Mesendoderm (in vitro differentiated cells): ENCODE results near the gene NEURL1.

Experiments
- DNase-seq: peaks from one replicate; pipeline ENCODE4 v3.0.0; 2013
- H2AK5ac ChIP-seq: 2 replicates; pipeline ENCODE4 v1.6.1; 2013; ENCODE audit warnings: low read length, inconsistent platforms
- H2BK120ac ChIP-seq: 2 replicates; pipeline ENCODE4 v1.6.1; 2013; ENCODE audit warnings: low read depth, mild to moderate bottlenecking, low read length, moderate library complexity, mixed read lengths
- H2BK15ac ChIP-seq: replicated peaks from 2 replicates; pipeline ENCODE4 v1.6.1; 2013; ENCODE audit warnings: low read depth, mild to moderate bottlenecking, moderate library complexity
- H2BK5ac ChIP-seq: 2 replicates; pipeline ENCODE4 v1.6.1; 2013; ENCODE audit warnings: low read length, inconsistent platforms
- H3K18ac ChIP-seq: 2 replicates; pipeline ENCODE4 v1.6.1; 2013; ENCODE audit warnings: mild to moderate bottlenecking, low read length, mixed read lengths
- H3K23ac ChIP-seq: one replicate; pipeline ENCODE4 v1.6.1; 2013; ENCODE audit warnings: low read length
- H3K27ac ChIP-seq: 2 replicates; pipeline ENCODE4 v1.5.1; 2013; ENCODE audit warnings: low read depth, mild to moderate bottlenecking, inconsistent platforms, low read length, moderate library complexity
- H3K27me3 ChIP-seq: 2 replicates; pipeline ENCODE4 v1.6.1; 2013; ENCODE audit warnings: low read length, control low read depth, mild to moderate bottlenecking, inconsistent platforms; ENCODE audit not compliant: insufficient read depth, poor library complexity
- H3K36me3 ChIP-seq: 2 replicates; pipeline ENCODE4 v1.6.1; 2013; ENCODE audit warnings: low read length, inconsistent platforms; ENCODE audit not compliant: control insufficient read depth, insufficient read depth
- H3K4ac ChIP-seq: one replicate; pipeline ENCODE4 v1.6.1; 2013; ENCODE audit warnings: low read depth, mild to moderate bottlenecking, low read length, moderate library complexity
- H3K4me1 ChIP-seq: 2 replicates; pipeline ENCODE4 v1.6.1; 2013; ENCODE audit warnings: low read depth, low read length, inconsistent platforms; ENCODE audit not compliant: control insufficient read depth
- H3K4me2 ChIP-seq: 2 replicates; pipeline ENCODE4 v1.6.1; 2013; ENCODE audit warnings: low read length
- H3K4me3 ChIP-seq: 2 replicates; pipeline ENCODE4 v1.5.1; 2013; ENCODE audit warnings: mild to moderate bottlenecking, low read length
- H3K56ac ChIP-seq: one replicate; pipeline ENCODE4 v1.6.1; 2013; ENCODE audit warnings: low read length
- H3K79me1 ChIP-seq: 2 replicates; pipeline ENCODE4 v1.6.1; 2013; ENCODE audit warnings: low read length, inconsistent platforms
- H3K79me2 ChIP-seq: 2 replicates; pipeline ENCODE4 v1.6.1; 2013; ENCODE audit warnings: mild to moderate bottlenecking, low read length; ENCODE audit not compliant: control insufficient read depth, insufficient read depth
- H3K9ac ChIP-seq: 2 replicates; pipeline ENCODE4 v1.6.1; 2013; ENCODE audit warnings: low read length, inconsistent platforms
- H4K5ac ChIP-seq: one replicate; pipeline ENCODE4 v1.6.1; 2013; ENCODE audit warnings: low read length
- H4K8ac ChIP-seq: one replicate; pipeline ENCODE4 v1.6.1; 2013; ENCODE audit warnings: low read depth, mild to moderate bottlenecking, control low read depth, low read length, moderate library complexity
- WGBS: extraction: QIAGEN DNeasy Blood & Tissue Kit; methylation state at CpG from one replicate; pipeline ENCODE4 v1.1.7; 2013; ENCODE audit warnings: low lambda C conversion rate, missing lambda C conversion rate; ENCODE audit not compliant: insufficient coverage; ENCODE audit errors: extremely low coverage; 5-methylcytosine and 5-hydroxymethylcytosine counted together

Gene NEURL1

DNA sequence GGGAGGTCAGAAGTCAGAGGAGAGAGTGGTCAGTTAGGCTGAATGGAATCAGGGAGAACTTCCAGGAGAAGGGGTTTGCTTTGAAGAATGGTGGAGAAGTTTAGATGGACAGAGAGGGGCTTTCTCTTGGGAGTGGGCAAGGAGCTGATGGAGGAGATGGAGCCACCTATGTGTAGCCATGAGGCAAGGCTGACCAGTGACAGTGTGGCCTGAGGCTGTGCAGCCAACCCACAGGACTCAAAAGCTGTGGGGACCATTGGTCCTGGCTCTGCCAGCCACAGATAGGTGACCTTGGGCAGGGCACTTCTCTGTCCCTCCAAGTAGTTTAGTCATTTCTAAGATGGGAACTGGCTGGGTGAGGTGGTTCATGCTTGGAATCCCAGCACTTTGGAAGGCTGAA is 18.7 kb downstream of the NEURL1 start:
- no peaks in the 10 kb centered on the region for H3K79me2 ChIP-seq
- no peak overlapping the region for H3K18ac ChIP-seq
- no peaks in the 10 kb centered on the region for H3K79me1 ChIP-seq
- no peak overlapping the region for H2BK5ac ChIP-seq
- no peak overlapping the region for H2BK120ac ChIP-seq
- H4K8ac ChIP-seq, result no peak overlapping the region
- no peak overlapping the region for H3K4me3 ChIP-seq
- no peak overlapping the region for H4K5ac ChIP-seq
- no peak overlapping the region for H3K27ac ChIP-seq
- no peak overlapping the region for H3K4me2 ChIP-seq
- H2BK15ac ChIP-seq, result no peak overlapping the region
- no peaks in the 10 kb centered on the region for H3K27me3 ChIP-seq
- no peak overlapping the region for H2AK5ac ChIP-seq
- H3K36me3 ChIP-seq, result no peaks in the 10 kb centered on the region
- H3K23ac ChIP-seq, result no peak overlapping the region
- H3K9ac ChIP-seq, result no peak overlapping the region
- no peak overlapping the region for H3K56ac ChIP-seq
- no peaks in the 10 kb centered on the region for H3K4me1 ChIP-seq
- H3K4ac ChIP-seq, result no peak overlapping the region
- no peak for DNase-seq

DNA sequence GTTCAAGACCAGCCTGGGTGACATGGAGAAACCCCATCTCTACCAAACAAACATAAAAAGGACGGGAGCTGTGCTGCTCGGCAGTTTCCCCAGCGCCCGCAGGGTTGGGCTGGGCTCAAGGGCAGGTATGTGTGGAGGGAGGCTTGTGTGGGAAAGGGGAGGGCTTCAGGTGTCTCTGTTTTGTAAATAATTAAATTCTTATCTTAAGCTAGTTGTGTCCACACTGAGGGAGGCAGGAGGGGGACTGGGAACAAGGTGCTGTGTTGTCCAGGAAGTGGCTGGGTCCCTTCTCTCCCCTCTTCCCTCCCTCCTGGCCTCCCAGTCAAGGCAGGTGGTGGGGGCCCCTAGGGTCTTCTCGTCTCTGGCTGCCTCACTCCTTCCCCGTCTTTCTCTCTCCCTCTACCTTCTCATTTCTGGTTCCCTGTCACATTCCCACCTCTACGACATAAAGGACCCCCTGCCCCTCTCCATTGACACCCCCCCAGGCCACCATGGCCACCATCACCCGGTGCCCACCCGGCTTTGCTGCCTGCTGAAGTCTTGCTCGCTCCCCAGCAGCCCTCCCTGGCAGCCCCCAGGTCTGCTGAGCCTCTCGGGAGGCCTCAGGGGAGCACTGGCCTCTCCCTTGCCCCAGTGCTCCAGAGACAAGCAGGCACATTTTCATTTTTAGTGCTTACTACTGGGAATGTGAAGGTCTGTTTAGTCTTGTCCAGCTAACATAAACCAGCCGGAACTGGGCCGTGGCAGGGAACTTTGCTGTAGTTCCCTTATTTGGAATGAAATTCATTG is 19.3 kb downstream of the NEURL1 start:
- Histone ChIP-seq H3K27ac (no peak overlapping the region), H3K4me3 (no peak overlapping the region), H2BK120ac (no peak overlapping the region), H3K18ac (no peak overlapping the region), H3K4me2 (no peak overlapping the region), H4K5ac (no peak overlapping the region), H3K56ac (no peak overlapping the region), H3K79me2 (no peaks in the 10 kb centered on the region), H2AK5ac (no peak overlapping the region), H3K9ac (no peak overlapping the region), H3K23ac (no peak overlapping the region), H2BK5ac (no peak overlapping the region), H3K4ac (no peak overlapping the region), H3K36me3 (no peaks in the 10 kb centered on the region), H3K79me1 (no peaks in the 10 kb centered on the region), H3K27me3 (no peaks in the 10 kb centered on the region), H4K8ac (no peak overlapping the region), H2BK15ac (no peak overlapping the region), H3K4me1 (no peaks in the 10 kb centered on the region)
- no peak for DNase-seq
- WGBS, result no CpG with 5 or more reads among the region's 13 CpGs

DNA sequence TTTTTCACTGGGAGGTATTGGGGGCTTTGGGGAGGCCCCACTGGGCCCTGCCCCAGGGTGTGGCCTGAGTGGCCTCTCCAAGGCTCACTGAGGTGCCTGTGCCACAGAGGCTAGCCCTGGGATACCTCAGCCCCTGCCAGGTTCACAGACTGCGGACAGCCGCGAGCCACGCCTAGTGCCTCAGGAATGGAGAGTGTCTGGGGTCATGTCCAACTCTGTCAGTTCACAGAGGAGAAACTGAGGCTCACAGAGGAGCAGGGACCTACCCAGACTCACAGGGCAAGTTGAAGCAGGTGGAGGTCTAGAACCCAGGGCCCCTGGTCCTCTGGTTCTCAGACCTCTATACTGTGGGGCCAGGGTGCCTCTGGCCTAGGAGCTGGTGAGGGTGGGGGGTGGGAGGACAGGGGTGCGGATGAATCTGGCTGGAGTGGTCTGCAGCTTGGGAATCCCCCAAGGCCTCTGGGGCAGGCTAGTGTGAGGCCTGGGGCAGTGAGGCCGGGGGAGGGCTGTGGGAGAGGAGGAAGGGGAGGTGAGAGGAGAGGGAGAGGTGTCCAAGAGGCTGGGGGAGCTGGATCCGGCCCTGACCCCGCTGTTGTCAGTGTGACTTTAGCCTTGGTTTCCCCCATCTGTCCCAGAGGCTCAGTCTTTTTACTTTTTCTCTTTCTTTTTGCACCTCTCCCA is 20.0 kb downstream of the NEURL1 start:
- no peak overlapping the region for H3K27ac ChIP-seq
- no peak overlapping the region for H2BK15ac ChIP-seq
- H3K79me2 ChIP-seq, result no peaks in the 10 kb centered on the region
- H2BK5ac ChIP-seq, result no peak overlapping the region
- H3K4ac ChIP-seq, result no peak overlapping the region
- H3K56ac ChIP-seq, result peak overlapping the region; percentile 49
- no peak overlapping the region for H3K4me3 ChIP-seq
- no CpG with 5 or more reads among the region's 8 CpGs for WGBS
- H3K27me3 ChIP-seq, result no peaks in the 10 kb centered on the region
- H3K9ac ChIP-seq, result no peak overlapping the region
- DNase-seq, result no peak
- H3K4me1 ChIP-seq, result no peaks in the 10 kb centered on the region
- H3K79me1 ChIP-seq, result no peaks in the 10 kb centered on the region
- no peak overlapping the region for H4K5ac ChIP-seq
- H2AK5ac ChIP-seq, result no peak overlapping the region
- no peak overlapping the region for H4K8ac ChIP-seq
- no peaks in the 10 kb centered on the region for H3K36me3 ChIP-seq
- no peak overlapping the region for H3K23ac ChIP-seq
- no peak overlapping the region for H3K18ac ChIP-seq
- H3K4me2 ChIP-seq, result no peak overlapping the region
- H2BK120ac ChIP-seq, result no peak overlapping the region

DNA sequence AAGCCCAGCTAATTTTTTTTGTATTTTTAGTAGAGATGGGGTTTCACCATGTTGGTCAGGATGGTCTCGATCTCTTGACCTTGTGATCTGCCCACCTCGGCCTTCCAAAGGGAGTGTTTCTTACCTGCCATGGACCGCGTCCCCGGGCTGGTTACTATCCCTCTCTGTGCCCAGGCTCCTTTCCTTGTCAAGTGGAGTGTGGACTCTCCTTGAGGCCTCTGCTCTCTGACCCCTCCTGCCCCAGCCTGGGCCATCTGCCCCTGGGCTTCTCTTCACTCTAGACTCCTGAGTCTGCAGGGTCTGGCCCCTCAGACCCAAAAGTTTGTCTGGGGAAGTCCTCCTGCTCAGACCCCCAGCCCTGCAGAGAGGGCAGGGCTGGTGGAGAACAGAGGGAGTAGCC is 20.7 kb downstream of the NEURL1 start:
- Histone ChIP-seq H3K4me3 (no peak overlapping the region), H3K4ac (no peak overlapping the region), H2BK5ac (no peak overlapping the region), H3K23ac (no peak overlapping the region), H3K79me1 (no peaks in the 10 kb centered on the region), H3K18ac (no peak overlapping the region), H3K36me3 (no peaks in the 10 kb centered on the region), H3K79me2 (no peaks in the 10 kb centered on the region), H3K4me2 (no peak overlapping the region), H3K27ac (no peak overlapping the region), H2BK120ac (no peak overlapping the region), H4K5ac (no peak overlapping the region), H3K27me3 (no peaks in the 10 kb centered on the region), H2BK15ac (no peak overlapping the region), H4K8ac (no peak overlapping the region), H3K56ac (no peak overlapping the region), H3K4me1 (no peaks in the 10 kb centered on the region), H2AK5ac (no peak overlapping the region), H3K9ac (no peak overlapping the region)
- no CpG with 5 or more reads among the region's 5 CpGs for WGBS
- DNase-seq, result no peak

DNA sequence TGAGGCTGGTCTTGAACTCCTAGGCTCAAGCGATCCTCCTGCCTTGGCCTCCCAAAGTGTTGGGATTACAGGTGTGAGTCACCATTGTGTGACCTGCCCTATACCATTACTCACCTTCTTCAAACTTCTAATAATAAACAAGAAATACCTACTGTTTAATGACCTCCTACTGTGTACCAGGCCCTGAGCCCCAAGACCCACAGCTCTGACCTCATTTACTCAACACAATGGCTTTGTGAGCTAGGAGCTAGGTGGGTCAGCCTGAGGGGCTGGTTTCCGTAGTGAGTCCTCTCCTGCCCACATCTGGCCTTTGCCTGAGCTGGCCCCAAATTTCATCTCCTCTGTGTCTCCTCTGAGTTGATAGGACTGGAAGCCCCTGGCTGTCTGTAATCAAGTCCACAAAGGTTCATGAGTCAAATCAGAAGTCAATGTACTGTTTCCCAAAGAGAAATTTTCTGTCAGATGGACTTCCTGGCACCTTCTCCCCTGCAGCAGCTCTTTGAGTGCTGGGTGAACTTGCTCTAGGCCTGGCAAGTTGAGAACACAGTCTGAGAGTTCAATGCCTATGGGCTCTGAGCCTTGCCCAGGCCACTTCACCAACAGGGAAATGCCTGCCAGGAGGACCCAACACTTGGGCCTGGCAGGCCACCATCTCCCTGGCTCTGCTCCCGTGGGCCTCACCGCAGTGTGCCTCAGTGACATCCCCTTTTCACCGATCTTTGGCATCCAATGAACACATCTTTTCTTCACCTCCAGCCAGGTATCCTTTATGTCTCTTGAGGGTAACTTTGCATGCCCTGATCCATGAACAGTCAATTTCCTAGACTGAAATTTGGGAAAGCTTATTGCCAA is 24.0 kb downstream of the NEURL1 start:
- no CpG with 5 or more reads among the region's 5 CpGs for WGBS
- H3K36me3 ChIP-seq, result no peaks in the 10 kb centered on the region
- H2BK120ac ChIP-seq, result no peak overlapping the region
- H3K56ac ChIP-seq, result no peak overlapping the region
- H3K23ac ChIP-seq, result no peak overlapping the region
- no peak overlapping the region for H2BK15ac ChIP-seq
- H3K4ac ChIP-seq, result no peak overlapping the region
- no peaks in the 10 kb centered on the region for H3K79me2 ChIP-seq
- no peaks in the 10 kb centered on the region for H3K4me1 ChIP-seq
- H4K5ac ChIP-seq, result no peak overlapping the region
- no peak for DNase-seq
- no peak overlapping the region for H3K4me2 ChIP-seq
- H3K4me3 ChIP-seq, result no peak overlapping the region
- no peaks in the 10 kb centered on the region for H3K79me1 ChIP-seq
- no peaks in the 10 kb centered on the region for H3K27me3 ChIP-seq
- H3K18ac ChIP-seq, result no peak overlapping the region
- no peak overlapping the region for H3K27ac ChIP-seq
- H2AK5ac ChIP-seq, result no peak overlapping the region
- H2BK5ac ChIP-seq, result no peak overlapping the region
- H4K8ac ChIP-seq, result no peak overlapping the region
- no peak overlapping the region for H3K9ac ChIP-seq
